HS-27A (cell line): ENCODE results near the gene CHKA.

Experiments
- DNase-seq: peaks from one replicate; pipeline ENCODE4 v3.0.0-alpha.2; 2012; ENCODE audit warnings: low read depth, missing footprints

CHKA gene

DNA sequence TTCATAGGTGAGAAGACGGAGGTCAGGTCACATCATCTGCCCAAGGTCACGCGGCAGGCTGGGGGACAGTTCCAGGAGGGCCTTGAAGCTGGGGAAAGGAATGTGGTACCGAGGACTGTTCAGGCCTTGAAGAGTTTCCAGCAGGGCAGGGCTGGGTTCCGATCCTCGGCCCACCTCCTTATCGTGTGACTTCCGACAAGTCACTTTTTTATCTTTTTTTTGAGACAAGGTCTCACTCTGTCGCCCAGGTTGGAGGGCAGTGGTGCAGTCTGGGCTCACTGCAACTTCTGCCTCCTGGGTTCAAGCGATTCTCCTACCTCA, 90.1 kb downstream of the CHKA start:
- DNase-seq: no peak

DNA sequence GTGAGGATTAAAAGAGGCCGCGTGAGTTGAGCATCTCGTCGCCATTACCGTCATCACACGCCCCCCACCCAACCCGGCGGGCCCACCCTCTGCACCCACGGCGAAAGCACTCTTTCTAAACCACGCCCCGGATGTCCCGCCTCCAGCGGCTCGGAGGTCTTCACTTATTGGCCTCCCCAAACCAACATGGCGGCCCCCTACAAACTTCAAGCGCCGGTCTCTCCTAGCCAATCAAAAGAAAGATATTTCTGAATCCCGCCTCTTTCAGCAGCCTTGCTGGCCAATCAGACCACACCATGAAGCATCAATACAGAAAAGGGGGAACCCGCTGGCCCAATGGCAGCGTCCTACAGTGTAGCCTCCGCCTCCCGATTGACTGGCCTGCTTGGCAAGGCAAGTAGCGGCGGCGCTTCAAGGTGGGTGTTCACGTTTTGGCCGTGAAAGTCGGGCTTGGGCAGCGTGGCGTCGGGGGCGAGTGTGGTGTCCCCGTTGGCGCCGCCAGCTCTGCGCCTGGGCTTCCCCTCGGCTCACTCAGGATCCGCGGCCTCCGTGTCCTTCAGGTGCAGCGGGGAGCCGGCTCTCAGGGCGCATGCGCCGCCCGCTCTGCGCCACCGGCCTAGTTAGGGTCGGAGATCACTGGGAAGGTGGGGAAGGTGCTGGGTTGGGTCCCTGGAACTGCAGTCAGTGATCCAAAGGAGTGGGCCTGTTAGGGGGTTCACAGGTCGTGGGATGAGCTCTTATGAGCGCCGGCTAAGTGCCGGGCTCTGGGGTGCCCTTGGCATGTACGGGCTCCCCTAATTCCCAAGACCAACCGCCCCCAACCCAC, 90.7 kb downstream of the CHKA start, which contains the start of gene NDUFS8:
NDUFS8 (plus strand) TSS at position 364 of the 826 bp plus-strand sequence. CDS start 1,471 bp downstream, outside the sequence.
- peak; percentile 99 for DNase-seq

DNA sequence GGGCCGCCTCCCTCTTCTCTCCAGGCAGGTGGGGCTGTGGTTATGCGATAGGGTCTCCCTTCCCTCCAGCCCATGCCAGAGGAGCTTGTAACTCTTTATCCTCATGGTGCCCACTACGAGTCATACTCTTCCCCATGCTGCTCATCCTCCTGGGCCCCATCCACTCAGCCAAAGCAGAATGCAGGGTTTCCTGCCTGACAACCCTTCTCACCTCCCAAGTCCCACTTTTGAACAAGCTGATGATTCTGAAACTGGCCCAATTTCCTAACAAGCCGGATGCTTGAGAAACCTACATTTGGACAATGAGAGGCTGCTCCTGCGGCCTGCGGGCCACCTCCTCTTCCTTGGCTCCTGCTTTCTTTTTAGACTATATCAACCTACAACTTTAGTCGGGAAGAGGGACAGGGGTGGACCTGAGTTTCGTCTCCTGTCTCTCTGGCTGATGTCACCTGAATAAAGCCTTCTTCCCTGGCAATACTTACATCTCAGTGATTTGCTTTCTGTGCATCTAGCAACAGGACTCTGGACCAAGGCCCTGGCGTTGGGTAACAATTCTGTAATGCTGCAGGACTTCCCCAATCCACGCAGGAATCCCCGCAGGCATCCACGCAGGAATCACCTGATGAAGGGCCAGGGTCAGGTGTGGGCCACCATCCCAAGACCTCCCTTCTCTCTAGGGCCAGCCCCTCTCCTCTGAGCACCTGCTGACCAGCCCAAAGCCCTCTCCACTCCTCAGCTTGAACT, 92.2 kb downstream of the CHKA start:
- no peak for DNase-seq

DNA sequence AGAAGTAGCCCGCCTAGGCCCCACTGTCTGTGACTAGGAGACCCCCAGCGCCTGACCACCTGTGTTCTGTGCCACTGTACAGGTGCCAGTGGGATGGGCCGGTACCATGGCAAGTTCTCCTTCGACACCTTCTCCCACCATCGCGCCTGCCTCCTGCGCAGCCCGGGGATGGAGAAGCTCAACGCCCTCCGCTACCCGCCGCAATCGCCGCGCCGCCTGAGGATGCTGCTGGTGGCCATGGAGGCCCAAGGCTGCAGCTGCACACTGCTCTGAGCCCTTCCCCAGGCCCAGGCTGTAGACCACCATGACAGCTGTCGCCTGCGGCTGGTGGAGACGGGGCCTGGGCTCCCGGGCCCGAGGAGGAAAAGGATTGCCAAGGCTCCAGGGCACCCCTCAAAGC, 93.5 kb downstream of the CHKA start:
- no peak for DNase-seq

DNA sequence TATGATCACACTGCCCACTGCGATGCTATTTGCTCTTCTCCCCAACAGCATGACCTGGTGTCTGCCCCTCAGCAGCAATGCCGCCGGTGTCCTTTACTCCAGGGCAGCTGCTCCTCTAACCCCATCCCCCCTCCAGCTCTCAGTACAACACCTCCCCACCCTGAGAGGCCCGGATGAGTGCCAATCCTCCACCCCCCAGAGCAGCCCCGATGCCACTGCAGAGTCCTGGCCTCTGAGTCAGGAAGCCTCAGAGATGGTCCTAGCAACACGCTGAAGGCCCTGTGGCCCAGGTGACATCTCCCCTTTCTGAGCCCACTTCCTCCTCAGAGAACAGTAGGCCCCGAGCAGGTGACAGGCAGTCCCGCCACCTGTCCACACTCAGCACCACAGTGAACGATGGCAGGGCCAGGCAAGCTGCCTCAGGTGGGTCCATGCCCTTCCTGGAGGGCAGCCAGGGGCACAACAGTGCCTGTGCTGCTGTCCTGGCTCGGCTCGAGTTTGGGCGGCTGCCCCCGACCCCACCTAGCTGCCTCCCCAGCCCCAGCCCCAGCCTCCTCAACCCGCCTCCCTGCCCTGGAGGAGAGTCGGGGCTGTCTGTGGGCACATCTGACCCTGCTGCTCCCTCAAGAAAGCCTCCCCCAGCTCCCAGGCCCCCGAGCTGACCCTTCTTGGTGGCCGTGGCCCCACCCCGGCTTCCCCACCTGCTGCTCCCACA, 94.6 kb downstream of the CHKA start:
- DNase-seq: no peak

DNA sequence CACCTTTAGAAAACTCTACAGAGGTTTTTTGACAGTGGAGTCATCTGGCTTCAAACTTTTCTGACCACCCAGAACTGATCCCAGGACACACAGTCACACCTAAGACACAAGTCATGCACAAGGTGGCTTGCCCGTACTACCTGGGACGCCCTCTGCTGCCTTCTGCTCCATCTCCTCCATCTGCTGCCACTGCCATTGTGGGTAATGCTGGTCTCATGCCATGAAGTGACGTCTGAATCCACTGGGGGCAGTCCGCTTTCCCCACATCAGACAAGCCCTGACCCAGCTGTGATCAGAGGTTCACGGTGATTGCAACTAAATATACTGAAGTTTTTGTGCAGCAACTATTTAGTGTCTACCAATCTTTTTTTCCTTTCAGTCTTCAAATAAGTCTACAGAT, 96.1 kb downstream of the CHKA start:
- no peak for DNase-seq

DNA sequence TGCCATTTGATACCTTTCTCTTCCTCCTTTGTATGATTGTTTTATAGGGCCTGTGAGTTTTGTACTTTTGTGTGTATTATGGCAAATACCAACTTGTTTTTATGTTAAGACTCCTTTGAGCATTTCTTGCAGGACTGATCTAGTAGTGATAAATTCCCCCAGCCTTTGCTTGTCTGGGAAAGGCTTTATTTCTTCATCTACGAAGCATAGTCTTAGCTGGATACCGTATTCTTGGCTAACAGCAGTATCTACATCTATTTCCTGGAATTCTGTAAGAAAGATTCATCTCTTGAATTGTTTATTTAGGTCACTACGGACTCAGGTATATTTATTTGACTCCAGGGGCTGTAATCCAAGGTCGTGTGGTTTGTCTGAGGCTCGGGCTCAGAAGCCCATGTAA, 96.7 kb downstream of the CHKA start:
- DNase-seq: no peak

DNA sequence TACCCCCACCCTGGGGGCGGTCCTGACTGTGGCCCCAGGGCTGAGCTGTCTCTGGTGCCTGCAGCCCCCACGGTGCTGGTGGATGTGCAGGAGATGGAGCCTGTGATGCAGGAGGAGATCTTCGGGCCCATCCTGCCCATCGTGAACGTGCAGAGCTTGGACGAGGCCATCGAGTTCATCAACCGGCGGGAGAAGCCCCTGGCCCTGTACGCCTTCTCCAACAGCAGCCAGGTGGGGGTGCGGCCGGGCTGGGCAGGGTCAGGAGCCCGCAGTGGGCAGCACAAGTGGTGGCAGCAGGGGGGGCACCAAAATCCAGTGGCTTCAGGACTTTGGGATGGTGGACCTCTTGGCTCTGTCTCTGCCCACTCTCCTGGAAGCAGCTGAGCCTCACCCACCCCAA, 98.7 kb downstream of the CHKA start:
- DNase-seq: no peak

DNA sequence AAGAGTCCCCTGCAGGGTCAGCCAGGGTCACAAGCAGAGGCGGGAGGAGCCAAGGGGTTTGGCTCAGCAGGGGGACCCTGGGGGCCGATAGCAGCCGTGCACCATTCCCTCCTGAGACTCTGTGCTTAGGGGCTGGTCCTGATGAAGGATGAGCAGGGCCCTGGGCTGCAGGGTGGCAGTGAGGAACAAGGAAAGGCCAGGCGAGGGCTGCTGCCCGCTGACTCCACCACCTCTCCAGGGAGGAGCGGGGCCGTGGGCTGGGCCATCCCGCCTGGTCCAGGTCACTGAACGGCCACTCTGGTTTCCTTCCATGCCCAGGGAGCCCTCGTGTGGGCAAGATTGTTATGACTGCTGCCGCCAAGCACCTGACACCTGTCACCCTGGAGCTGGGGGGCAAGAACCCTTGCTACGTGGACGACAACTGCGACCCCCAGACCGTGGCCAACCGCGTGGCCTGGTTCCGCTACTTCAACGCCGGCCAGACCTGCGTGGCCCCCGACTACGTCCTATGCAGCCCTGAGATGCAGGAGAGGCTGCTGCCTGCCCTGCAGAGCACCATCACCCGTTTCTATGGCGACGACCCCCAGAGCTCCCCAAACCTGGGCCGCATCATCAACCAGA, 99.9 kb downstream of the CHKA start:
- no peak for DNase-seq

DNA sequence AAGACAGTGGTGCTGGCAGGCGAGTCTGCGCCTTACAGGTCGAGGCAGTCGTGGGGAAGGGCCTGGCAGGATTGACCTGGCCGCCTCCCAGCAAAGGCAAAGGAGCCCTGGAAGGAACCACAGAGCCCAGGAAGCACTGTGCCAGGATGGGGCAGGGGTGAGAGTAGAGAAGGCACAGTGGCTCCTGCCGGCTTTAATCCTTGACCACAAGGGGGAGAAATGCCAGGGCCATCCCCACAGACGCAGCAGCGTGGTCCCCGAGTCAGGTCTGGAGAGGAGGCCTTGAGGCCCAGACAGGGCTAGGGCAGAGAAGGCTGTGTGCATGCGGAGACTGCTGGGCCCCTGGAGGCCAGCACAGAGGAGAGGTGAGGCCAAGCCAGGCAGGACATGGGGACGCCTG, 100.6 kb downstream of the CHKA start:
- no peak for DNase-seq

DNA sequence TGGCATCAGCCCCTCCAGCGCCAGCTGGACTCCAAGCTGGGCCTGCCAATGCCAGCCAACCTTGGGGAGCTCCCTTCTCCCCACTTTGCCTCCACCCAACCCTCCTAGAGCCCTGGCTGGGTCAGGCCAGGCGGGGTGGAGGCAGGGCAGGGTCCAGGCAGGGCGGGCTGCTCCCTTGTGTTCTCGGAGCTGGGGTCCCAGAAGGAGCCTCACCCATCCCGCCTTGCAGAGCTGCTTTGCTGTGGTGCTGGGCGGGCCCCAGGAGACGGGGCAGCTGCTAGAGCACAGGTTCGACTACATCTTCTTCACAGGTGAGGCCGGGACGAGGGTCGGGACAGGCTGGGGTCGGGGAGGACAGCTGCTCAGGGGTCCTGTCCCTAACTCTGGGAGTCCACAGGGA, 101.7 kb downstream of the CHKA start:
- DNase-seq: no peak

DNA sequence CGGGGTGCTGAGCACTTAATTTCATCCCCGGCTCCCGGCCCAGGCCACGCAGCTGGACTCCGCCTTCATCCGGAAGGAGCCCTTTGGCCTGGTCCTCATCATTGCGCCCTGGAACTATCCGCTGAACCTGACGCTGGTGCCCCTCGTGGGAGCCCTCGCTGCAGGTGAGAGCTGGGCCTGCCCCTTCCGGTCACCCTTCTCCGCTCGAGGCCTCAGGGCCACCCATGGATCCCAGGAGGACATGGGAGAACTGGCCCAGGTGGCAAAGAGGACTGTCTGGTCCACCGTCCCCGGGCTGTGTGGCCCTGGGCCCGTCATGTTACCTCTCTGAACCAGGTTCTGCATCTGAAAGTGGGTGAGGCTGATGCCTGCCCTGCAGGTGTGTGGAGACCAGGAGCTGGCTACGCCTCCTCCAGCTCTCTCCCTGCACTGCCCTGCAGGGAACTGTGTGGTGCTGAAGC, 102.4 kb downstream of the CHKA start:
- DNase-seq: no peak

DNA sequence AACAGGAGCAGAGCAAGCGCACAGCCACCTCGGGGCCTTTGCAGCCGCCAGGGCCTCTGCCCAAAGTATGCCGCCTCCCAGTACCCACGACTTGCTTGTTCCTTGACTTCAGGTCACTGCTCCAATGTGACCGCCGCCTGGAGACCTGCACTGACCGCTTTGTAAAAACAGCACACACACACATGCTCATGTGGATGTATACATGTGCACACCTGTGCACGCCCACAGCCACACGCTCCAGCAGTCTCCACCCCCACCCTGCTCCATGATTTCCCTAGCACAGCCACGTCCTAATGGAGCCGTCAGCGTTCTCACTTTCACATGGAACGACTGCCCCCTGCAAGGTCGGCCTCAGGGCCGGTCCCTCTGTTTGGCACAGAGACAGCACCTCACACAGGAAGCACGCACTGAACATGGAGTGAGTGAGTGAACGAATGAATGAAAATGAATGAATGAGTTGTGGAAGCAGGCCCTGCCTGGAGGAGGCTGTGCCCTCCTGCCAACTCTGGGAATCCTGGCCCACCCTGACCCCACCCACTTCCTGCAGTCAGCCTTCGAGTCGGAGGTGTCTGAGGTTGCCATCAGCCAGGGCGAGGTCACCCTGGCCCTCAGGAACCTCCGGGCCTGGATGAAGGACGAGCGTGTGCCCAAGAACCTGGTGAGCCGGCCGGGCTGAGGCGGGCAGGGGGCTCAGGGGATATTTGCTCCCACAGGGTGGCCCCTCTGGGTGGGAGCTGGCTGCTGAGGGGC, 103.0 kb downstream of the CHKA start:
- no peak for DNase-seq

DNA sequence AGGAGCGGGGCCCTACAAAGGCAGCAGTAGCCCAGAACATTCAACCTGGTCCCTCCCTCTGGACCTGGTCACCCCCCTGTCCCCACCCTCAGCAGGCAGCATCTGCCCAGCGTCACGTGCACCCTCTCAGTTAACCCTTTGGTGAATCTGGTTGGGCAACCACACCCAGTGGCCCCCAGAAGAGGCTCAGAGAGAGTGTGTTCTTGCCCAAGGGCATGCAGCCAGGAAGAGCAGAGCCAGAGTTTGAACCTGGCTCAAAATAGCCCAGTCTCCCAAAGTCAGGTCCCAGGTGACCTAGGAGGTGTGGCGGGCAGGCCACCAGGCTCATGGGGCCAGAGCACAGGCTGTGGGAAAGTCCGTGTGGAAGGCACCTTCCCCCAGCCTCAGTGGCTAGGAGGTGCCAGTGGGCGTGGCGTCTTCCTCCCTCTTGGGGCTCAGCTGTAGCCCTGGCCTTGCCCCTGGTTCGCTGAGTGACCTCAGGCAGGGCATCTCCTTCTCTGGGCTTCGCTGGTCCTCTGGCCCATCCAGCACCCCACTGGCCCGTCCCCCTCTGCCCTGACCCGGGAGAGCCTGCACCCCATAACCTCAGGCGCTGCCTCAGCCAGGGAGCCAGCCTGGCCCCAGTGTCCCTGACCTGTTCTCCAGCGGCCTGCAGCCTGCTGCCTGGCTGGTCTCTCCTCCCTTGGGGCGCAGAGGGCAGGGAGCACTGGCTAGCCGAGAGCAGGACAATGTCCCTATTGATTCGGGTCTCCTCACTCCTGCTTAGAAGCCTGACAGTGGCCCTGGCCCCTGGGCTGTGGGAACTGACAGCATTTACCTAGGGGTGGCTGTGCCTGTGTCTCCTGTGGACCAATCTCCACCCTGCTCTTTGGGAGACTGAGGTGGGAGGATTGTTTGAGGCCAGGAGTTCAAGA, 104.0 kb downstream of the CHKA start:
- no peak for DNase-seq

DNA sequence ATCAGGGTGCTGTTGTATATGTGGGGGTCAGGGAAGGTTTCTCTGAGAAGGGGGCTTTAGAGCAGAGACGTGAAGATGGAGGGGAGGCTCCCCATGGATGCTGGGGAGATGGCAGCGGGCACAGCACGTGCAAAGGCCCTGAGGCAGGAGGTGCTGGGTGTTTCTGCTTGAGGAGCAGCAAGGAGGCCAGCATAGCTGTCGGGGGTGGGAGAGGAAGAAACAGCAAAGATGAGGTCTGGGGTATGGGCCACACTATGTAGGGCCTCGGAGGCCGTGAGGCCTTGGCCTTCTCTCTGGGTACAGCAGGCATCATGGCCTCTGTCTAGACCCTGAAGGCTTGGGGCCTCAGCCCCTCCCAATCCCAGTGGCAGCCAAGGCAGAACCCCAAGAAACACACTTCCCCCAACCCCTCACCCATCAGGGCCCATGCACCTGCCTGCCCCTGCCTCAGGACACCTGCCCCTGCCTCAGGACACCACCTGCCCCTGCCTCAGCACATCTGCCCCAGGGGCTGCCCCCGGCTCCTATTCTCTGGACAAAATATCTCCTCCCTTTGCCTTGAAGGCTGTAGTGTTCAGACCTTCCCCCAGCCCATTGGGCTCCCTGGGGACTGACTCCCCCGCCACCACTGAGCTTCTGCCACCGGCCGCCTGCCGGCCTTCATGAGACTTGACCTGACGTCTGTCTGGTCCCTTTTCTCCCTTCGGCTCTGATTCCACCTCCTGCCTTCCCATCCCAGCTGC, 104.9 kb downstream of the CHKA start:
- no peak for DNase-seq

DNA sequence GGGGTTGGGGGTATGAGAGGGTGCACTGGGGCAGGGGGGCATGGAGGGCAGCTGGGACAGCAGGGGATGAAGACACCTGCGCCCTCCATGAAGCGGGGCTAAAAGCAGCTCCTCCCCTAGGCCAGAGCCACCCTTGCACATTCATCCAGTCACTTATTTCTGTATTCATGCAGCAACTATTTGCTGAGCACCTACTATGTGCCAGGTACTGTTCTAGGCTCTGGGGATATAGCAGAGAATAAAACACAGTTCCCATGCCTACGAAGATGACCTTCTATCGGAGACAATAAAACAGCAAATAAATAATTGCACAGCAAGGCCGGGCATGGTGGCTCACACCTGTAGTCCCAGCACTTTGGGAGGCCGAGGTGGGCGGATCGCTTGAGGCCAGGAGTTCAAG, 105.7 kb downstream of the CHKA start:
- DNase-seq: no peak

DNA sequence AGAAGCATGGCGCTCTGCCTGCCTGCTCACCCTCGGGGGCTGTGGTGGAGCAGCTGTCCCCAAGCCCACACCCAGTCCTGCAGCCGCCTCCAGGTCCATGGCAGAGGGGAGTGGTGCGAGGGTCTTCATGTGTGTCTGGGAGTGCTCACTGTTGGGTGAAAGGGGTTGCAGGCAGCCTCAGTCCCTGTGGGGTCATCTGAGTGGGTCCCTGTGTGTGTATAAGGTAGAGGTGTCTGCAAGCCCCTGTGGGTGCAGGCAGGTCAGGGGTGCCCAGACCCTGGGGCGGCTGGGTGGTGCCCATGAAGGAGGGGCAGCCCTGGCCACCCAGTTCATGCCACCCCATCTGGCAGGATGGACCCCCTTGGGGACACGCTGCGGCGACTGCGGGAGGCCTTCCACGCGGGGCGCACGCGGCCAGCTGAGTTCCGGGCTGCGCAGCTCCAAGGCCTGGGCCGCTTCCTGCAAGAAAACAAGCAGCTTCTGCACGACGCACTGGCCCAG, 106.2 kb downstream of the CHKA start:
- DNase-seq: no peak

DNA sequence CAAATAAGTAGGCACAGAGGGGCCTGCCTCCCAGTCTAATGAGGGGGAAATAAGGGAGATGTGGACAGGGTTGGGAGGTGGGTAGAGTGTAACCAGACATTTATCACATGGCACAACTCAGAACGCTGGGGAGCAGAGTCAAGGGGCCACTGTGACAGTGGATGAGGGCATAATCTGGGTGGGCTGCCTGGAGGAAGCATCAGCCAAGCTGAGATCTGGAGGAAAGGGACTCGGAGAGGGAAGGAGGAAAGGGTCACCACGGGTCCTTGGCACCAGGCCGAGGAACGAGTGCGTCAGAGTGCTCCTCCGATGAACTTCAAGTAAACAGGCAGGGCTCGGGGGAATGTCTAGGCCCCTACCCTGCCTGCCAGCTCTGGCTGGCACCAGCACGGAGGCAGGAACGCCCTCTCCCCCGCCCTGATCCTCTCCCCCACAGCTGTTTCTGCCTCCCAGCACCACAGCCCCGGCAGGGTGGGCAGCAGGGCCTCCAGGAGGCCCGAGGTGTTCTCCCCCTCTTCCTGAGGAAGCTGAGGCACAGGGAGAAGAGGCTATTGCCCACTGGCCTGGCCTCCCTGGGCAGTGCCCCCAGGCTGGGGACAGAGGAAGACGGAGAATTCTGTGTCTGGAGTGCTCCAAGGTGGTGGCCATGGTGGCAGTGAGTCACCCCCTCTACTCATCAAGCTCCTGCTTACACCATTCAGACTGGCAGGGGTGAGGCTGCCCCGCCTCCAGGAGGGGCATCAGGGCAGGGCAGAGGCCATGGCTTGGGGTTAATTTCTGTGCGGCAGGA, 106.8 kb downstream of the CHKA start:
- peak; percentile 91 for DNase-seq
